Effector CD8-positive, alpha-beta T cell (primary cell): ENCODE measurements around the gene SCRG1.
A peak's percentile ranks its signal among the peaks of the same experiment; 100 is the strongest.

Experiments used
- DNase-seq: peaks from one replicate; lab custom pipeline; 2025; lab: John Stamatoyannopoulos, UW

SCRG1 gene

DNA sequence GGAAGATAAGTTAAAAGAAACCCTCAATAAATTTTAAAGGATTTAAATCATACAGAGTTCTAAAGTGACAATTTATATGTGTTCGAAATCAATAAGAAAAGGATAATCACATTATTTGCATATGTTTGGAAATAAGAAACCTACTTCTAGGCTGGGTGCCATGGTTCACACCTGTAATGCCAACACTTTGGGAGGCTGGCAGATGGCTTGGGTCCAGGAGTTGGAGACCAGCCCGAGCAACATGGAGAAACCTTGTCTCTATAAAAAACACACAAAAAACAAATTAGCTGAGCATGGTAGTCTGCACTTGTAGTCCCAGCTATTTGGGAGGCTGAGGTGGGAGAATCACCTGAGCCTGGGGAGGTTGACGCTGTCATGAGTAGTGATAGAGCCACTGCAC is 36.2 kb downstream of the SCRG1 start:
- DNase-seq, result no peak

- no peak for DNase-seq
Measured at GRCh38 chr4:173360587-173361221, 38.2 kb downstream of the SCRG1 start.

GRCh38 chr4:173357939-173358338 is 41.0 kb downstream of the SCRG1 start:
- DNase-seq, result no peak

DNA sequence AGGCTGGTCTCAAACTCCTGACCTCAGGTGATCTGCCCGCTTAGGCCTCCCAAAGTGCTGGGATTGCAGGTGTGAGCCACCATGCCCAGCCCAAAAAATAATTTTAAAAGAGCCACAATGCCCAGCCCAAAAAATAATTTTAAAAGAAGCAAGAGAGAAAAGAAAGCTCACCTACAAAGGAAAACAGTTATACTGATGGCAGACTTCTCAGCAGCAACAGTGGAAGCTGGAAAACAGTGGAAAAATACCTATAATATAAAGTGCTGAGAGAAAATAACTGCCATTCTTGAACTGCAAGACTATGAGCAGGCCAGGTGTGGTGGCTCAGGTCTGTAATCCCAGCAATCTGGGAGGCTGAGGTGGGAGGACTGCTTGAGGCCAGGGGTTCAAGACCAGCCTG is 51.4 kb downstream of the SCRG1 start:
- no peak for DNase-seq

- DNase-seq, result no peak
Measured at GRCh38 chr4:173346074-173346473, 52.8 kb downstream of the SCRG1 start.

- DNase-seq, result no peak
Measured at GRCh38 chr4:173345648-173346047, 53.3 kb downstream of the SCRG1 start.

- DNase-seq, result no peak
Measured at GRCh38 chr4:173343832-173344397, 55.0 kb downstream of the SCRG1 start.

DNA sequence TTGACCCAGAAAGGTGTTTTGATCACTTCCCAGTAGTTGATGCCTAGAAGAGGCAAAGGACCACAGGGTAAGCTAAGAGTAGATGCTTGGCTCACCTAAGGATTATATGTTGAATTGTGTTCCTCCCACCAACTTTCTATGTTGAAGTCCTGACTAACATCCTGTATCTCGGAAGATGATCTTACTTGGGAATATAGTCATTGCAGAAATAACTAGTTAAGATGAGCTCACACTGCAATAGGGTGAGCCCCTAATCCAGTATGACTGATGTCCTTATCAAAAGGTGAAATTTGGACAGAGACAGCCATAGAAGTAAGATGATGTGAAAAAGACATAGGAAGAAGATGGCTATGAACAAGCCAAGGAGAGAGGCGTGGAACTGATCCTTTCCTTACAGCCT is 61.5 kb downstream of the SCRG1 start:
- no peak for DNase-seq

DNA sequence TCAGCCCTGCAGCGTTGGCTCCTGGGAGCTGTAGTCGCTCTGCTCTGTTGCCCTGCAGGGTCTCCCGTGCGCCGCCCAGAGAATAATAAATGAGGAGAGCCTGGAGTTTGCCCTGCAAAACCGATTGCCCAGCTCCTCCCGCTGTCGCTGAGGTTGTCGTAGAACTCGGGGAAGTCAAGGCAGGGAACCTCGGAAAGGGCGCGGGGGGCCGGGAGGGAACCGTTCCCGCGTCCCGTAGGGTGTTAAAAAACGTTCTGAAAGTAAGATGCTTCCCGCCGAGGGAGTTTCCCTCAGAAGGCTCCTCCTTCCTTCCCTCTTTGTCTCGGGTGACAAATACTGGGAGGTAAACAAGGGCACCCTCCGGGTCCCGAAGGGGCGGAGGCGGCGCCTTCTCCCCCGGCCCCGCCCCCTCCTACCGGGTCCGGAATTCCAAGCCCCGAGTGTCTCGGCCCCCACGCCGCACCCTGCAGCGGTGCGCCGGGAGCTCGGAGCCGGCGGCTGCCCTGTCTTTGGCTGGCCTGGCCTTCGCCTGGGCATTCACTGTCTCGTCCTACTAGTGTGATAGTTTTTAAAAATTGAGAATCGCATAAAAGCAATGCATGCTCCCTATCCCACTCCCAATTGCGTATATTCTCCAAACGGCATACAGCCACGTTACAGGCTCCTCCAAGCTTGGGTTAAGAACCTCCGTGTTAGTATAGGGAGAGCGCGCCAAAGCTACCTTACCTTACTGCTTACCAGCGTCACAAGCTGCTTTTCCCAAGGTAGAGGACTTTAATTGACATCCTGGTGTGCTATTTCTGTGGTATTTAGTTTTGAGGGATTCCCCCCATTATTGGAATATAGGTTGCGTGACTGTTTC is 63.8 kb downstream of the SCRG1 start:
- DNase-seq, result peak; percentile 16
